Activated CD4-positive, CD25-positive, alpha-beta regulatory T cell (primary cell): Measurements from ENCODE around the gene FHOD3.
"Not testable (repeated sequence)": the region's sequence is repeated elsewhere in the genome, so short reads cannot be mapped to it uniquely, and the experiment has no call there.

Experiments
- DNase-seq, 4 experiments: peaks; one replicate each; lab custom pipeline; 2025; lab: John Stamatoyannopoulos, UW

The FHOD3 gene

GRCh38 chr18:36752929-36753865 is 455.7 kb downstream of the FHOD3 start:
- DNase-seq = no peak

GRCh38 chr18:36756242-36756641 is 458.7 kb downstream of the FHOD3 start:
- DNase-seq = no peak

DNA sequence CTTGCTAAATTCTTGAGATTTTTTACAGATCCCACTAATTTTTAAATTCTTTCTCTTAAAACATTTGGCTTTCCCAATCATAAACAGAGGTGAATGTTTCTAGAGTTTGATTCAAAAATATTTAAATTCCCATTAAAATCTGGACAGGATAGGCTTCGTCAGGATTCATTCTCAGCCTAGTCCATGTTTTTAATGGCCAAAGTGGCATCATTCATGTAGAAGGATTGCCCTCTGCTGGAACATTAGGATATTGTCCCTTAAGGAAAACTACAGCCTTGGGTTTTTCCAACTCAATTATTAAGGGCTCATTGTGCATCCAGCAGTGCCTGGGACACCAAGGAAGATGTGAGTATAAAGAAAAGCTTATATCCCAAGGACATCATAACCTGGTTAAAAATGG is 459.6 kb downstream of the FHOD3 start:
- no peak for DNase-seq

- DNase-seq = no peak
These were observed 460.5 kb downstream of the FHOD3 start for GRCh38 chr18:36757991-36758390.

- no peak for DNase-seq
These were observed 461.1 kb downstream of the FHOD3 start for GRCh38 chr18:36758623-36759022.

GRCh38 chr18:36759167-36759776 is 461.8 kb downstream of the FHOD3 start:
- no peak for DNase-seq

DNA sequence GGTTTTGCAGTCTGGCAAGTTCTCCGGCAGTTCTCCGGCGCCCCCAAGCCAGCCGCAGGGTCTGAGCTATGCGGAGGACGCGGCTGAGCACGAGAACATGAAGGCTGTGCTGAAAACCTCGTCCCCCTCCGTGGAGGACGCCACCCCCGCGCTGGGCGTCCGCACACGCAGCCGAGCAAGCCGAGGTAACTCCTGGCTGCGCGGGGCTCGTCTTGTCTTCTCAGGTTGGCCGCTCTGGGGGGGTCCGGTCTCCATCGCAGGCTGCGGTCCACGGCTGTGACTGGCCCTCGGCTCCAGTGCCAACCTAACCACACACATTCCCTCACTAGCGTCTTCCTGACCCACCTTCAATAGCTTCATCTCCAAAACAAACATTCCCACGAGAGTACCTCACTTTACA is 463.1 kb downstream of the FHOD3 start:
- DNase-seq = no peak

- no peak for DNase-seq
These were observed 463.7 kb downstream of the FHOD3 start for GRCh38 chr18:36761186-36761698.

GRCh38 chr18:36762074-36762473 is 464.6 kb downstream of the FHOD3 start:
- DNase-seq = no peak

DNA sequence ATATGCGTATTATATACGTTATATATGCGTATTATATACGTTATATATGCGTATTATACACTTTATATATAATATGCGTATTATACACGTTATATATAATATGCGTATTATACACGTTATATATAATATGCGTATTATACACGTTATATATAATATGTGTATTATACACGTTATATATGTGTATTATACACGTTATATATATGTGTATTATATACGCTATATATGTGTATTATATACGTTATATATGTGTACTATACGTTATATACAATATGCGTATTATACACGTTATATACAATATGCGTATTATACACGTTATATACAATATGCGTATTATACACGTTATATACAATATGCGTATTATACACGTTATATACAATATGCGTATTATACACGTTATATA is 465.5 kb downstream of the FHOD3 start:
- DNase-seq = not testable (repeated sequence)

DNA sequence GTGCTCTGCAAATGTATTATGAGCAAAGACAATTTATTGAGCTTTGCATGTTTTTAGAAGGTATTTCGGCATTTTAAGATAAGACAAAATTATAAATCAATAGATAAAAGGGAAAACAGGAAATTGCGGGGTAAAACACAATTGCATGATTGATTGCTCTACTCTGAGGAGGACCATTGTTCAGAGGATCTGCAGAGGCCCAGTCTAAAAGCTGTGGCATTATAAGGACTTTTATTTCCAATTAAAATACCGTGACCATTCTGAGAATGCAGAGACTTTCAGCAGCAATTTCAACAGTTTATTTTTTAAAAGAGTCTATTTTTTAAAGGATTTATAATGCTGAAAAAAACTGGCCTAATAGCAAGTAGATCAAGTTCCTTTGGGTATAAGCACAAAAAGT is 469.3 kb downstream of the FHOD3 start:
- DNase-seq = no peak

- DNase-seq = no peak
These were observed 471.7 kb downstream of the FHOD3 start for GRCh38 chr18:36769172-36769571.

GRCh38 chr18:36769611-36770314 is 472.2 kb downstream of the FHOD3 start:
- no peak for DNase-seq

- DNase-seq = no peak
These were observed 472.9 kb downstream of the FHOD3 start for GRCh38 chr18:36770315-36770946.

- DNase-seq = no peak
These were observed 473.7 kb downstream of the FHOD3 start for GRCh38 chr18:36771245-36771644.

GRCh38 chr18:36772241-36772723 is 474.8 kb downstream of the FHOD3 start:
- DNase-seq = no peak

DNA sequence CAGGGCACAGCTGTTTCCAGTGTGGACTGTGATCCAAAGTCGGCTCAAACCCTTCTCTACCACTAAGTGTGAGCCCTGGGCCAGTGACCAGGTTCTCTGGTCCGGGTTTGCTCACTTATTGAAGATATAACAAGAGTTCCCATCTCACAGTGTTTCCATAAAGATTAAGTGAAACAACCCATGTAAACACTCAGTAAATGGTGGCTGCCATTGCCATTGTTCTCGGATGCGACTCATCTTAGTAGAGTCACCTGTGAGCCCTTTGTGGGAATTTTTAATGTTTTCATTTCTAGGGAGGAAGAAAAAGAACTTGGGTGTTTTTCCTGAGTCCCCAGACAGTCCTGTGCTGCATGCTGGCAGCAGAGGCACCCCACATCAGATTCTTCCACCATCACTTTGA is 477.9 kb downstream of the FHOD3 start:
- no peak for DNase-seq

GRCh38 chr18:36776650-36777049 is 479.1 kb downstream of the FHOD3 start:
- DNase-seq = no peak

- no peak for DNase-seq
These were observed 480.1 kb downstream of the FHOD3 start for GRCh38 chr18:36777566-36777965.

GRCh38 chr18:36780748-36781147 is 483.2 kb downstream of the FHOD3 start:
- no peak for DNase-seq

GRCh38 chr18:36782710-36783109 is 485.2 kb downstream of the FHOD3 start:
- no peak for DNase-seq

DNA sequence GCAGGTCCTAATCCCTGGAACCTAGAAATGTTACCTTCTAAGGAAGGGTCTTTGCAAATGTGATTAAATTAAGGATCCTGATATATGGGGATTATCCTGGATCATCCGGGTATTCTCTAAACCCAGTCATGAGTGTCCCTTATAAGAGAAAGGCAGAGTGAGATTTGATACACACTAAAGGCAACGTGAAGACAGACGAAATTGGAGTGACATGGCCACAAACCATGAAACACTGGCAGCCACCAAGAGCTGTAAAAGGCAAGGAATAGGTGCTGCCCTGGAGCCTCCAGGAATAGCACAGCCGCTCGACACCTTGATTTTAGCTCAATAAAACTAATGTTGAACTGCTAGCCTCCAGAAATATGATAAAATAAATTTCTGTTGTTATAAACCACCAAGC is 486.3 kb downstream of the FHOD3 start:
- DNase-seq = no peak
